Activated T-cell treated with anti-CD3 and anti-CD28 coated beads, Interleukin-2, amount 50 U/mL, for 72 hours (primary cell): Measurements from ENCODE around the gene PDGFD. TPM values are rescaled to one million over a fixed set of nuclear protein-coding genes. Genes with fewer than 3 reads are reported as not detected.
"Not testable (repeated sequence)": the region's sequence is repeated elsewhere in the genome, so short reads cannot be mapped to it uniquely, and the experiment has no call there.

Source experiments
- ATAC-seq, 2 donors: fragments of 150-1000 bp; cut with Tn5 transposase; replicated peaks in 1 of 2; 2 replicates each; pipeline ENCODE4 v1.10.0; 2021; ENCODE audit warnings: moderate library complexity in 2 of 2, mild to moderate bottlenecking in 1 of 2
- DNase-seq, 2 donors: peaks; one replicate each; pipeline ENCODE4 v3.0.0; 2021 to 2022; ENCODE audit warnings: mixed read lengths in 1 of 2
- H3K27ac Mint-ChIP-seq: one replicate; pipeline ENCODE4 v1.8.0; 2022; ENCODE audit warnings: mild to moderate bottlenecking, moderate library complexity, mixed read lengths
- H3K27me3 Mint-ChIP-seq: one replicate; pipeline ENCODE4 v1.8.0; 2022; ENCODE audit warnings: low read depth, mixed read lengths
- H3K36me3 Mint-ChIP-seq, 2 donors: one replicate each; pipeline ENCODE4 v1.8.0; 2022; ENCODE audit warnings: mixed read lengths in 2 of 2, mild to moderate bottlenecking in 1 of 2; ENCODE audit not compliant: insufficient read depth in 2 of 2
- H3K4me1 Mint-ChIP-seq: one replicate; pipeline ENCODE4 v1.8.0; 2022; ENCODE audit warnings: low read depth, mixed read lengths
- H3K4me3 Mint-ChIP-seq, 2 donors: one replicate each; pipeline ENCODE4 v1.8.0; 2022; ENCODE audit warnings: mild to moderate bottlenecking in 2 of 2, mixed read lengths in 2 of 2, moderate library complexity in 2 of 2
- H3K9me3 Mint-ChIP-seq, 2 donors: one replicate each; pipeline ENCODE4 v1.8.0; 2022; ENCODE audit warnings: mixed read lengths in 2 of 2
- total RNA-seq, 2 donors: library from RNA; stranded (reverse); gene quantifications; one replicate each; pipeline ENCODE4 v1.2.3, GENCODE V29; 2022

The PDGFD gene
- total RNA-seq, 2 donors from 2014 or later: 0.05 TPM; not detected in 1

GRCh38 chr11:104053743-104054478, 110.0 kb downstream of the PDGFD start:
- Mint-ChIP-seq H3K9me3 (no peaks in the 10 kb centered on the region), H3K27ac (no peak overlapping the region), H3K4me3 (no peak overlapping the region), H3K27me3 (no peaks in the 10 kb centered on the region), H3K36me3 (no peaks in the 10 kb centered on the region), H3K4me1 (no peaks in the 10 kb centered on the region)
- ATAC-seq (no peak), DNase-seq (no peak)

- Mint-ChIP-seq H3K4me3 (no peak overlapping the region), H3K36me3 (no peaks in the 10 kb centered on the region), H3K4me1 (no peaks in the 10 kb centered on the region), H3K27me3 (no peaks in the 10 kb centered on the region), H3K27ac (no peak overlapping the region), H3K9me3 (peaks cover 0 to 2% of the 10 kb centered on the region in 2 donors)
- DNase-seq (no peak), ATAC-seq (no peak)
Measured at GRCh38 chr11:104051778-104052177, 112.2 kb downstream of the PDGFD start.

GRCh38 chr11:104049116-104049515, 114.8 kb downstream of the PDGFD start:
- Mint-ChIP-seq H3K36me3 (no peaks in the 10 kb centered on the region), H3K4me3 (no peak overlapping the region), H3K9me3 (peaks cover 0 to 2% of the 10 kb centered on the region in 2 donors)

GRCh38 chr11:104046858-104047257, 117.1 kb downstream of the PDGFD start:
- H3K9me3 Mint-ChIP-seq, H3K4me1 Mint-ChIP-seq, H3K36me3 Mint-ChIP-seq, H3K27me3 Mint-ChIP-seq, H3K27ac Mint-ChIP-seq, DNase-seq, ATAC-seq, H3K4me3 Mint-ChIP-seq: not testable (repeated sequence)

More at GRCh38 chr11:104049116-104049515, 114.8 kb downstream of the PDGFD start:
- ATAC-seq: no peak
- no peaks in the 10 kb centered on the region for H3K27me3 Mint-ChIP-seq
- H3K27ac Mint-ChIP-seq: no peak overlapping the region
- no peaks in the 10 kb centered on the region for H3K4me1 Mint-ChIP-seq
- DNase-seq: no peak

- Mint-ChIP-seq H3K27ac (no peak overlapping the region), H3K4me1 (no peaks in the 10 kb centered on the region), H3K36me3 (peaks cover 0 to 1% of the 10 kb centered on the region in 2 donors), H3K27me3 (no peaks in the 10 kb centered on the region), H3K9me3 (peaks cover 0 to 2% of the 10 kb centered on the region in 2 donors), H3K4me3 (no peak overlapping the region)
- ATAC-seq: no peak
- DNase-seq: no peak
Measured at GRCh38 chr11:104046331-104046730, 117.6 kb downstream of the PDGFD start.

GRCh38 chr11:104043678-104044239, 120.2 kb downstream of the PDGFD start:
- Mint-ChIP-seq H3K27me3 (no peaks in the 10 kb centered on the region), H3K36me3 (peaks cover 0 to 1% of the 10 kb centered on the region in 2 donors), H3K4me3 (no peak overlapping the region), H3K4me1 (no peaks in the 10 kb centered on the region), H3K9me3 (peaks cover 0 to 2% of the 10 kb centered on the region in 2 donors), H3K27ac (no peak overlapping the region)
- no peak for ATAC-seq
- no peak for DNase-seq

GRCh38 chr11:104043142-104043541, 120.8 kb downstream of the PDGFD start:
- no peaks in the 10 kb centered on the region for H3K4me1 Mint-ChIP-seq
- peaks cover 0 to 2% of the 10 kb centered on the region in 2 donors for H3K9me3 Mint-ChIP-seq
- H3K36me3 Mint-ChIP-seq: peaks cover 0 to 1% of the 10 kb centered on the region in 2 donors
- H3K4me3 Mint-ChIP-seq: no peak overlapping the region
- no peak overlapping the region for H3K27ac Mint-ChIP-seq
- H3K27me3 Mint-ChIP-seq: no peaks in the 10 kb centered on the region
- ATAC-seq (no peak), DNase-seq (no peak)

- Mint-ChIP-seq H3K9me3 (peaks cover 0 to under 1% of the 10 kb centered on the region in 2 donors), H3K4me1 (no peaks in the 10 kb centered on the region), H3K27ac (no peak overlapping the region), H3K27me3 (no peaks in the 10 kb centered on the region), H3K36me3 (peaks cover 0 to 1% of the 10 kb centered on the region in 2 donors), H3K4me3 (no peak overlapping the region)
- ATAC-seq (no peak), DNase-seq (no peak)
Measured at GRCh38 chr11:104041792-104042191, 122.2 kb downstream of the PDGFD start.

GRCh38 chr11:104036995-104037394, 127.0 kb downstream of the PDGFD start:
- Mint-ChIP-seq H3K27me3 (no peaks in the 10 kb centered on the region), H3K27ac (no peak overlapping the region), H3K36me3 (no peaks in the 10 kb centered on the region), H3K9me3 (no peaks in the 10 kb centered on the region), H3K4me3 (no peak overlapping the region), H3K4me1 (no peaks in the 10 kb centered on the region)
- DNase-seq (no peak), ATAC-seq (no peak)

GRCh38 chr11:104036588-104036987, 127.4 kb downstream of the PDGFD start, which contains the start of gene DDI1:
Gene DDI1, plus strand, starts transcription at chr11:104036640. Its CDS starts 183 bp downstream, at chr11:104036823.
- no peaks in the 10 kb centered on the region for H3K27me3 Mint-ChIP-seq
- H3K9me3 Mint-ChIP-seq: no peaks in the 10 kb centered on the region
- no peaks in the 10 kb centered on the region for H3K4me1 Mint-ChIP-seq
- H3K4me3 Mint-ChIP-seq: no peak within 1 kb of the TSS
- no peak for DNase-seq
- H3K27ac Mint-ChIP-seq: no peak within 1 kb of the TSS
- H3K36me3 Mint-ChIP-seq: no peaks in the 10 kb centered on the region
- no peak for ATAC-seq

GRCh38 chr11:104033561-104033960, 130.4 kb downstream of the PDGFD start:
- no peak overlapping the region for H3K4me3 Mint-ChIP-seq
- ATAC-seq: no peak
- H3K36me3 Mint-ChIP-seq: no peaks in the 10 kb centered on the region
- H3K27ac Mint-ChIP-seq: no peak overlapping the region
- peaks cover 0 to 2% of the 10 kb centered on the region in 2 donors for H3K9me3 Mint-ChIP-seq
- H3K27me3 Mint-ChIP-seq: no peaks in the 10 kb centered on the region
- DNase-seq: no peak
- no peaks in the 10 kb centered on the region for H3K4me1 Mint-ChIP-seq

- H3K27me3 Mint-ChIP-seq: no peaks in the 10 kb centered on the region
- no peak overlapping the region for H3K4me3 Mint-ChIP-seq
- H3K9me3 Mint-ChIP-seq: peaks cover 0 to 2% of the 10 kb centered on the region in 2 donors
- DNase-seq (no peak), ATAC-seq (no peak)
- no peak overlapping the region for H3K27ac Mint-ChIP-seq
- no peaks in the 10 kb centered on the region for H3K4me1 Mint-ChIP-seq
- no peaks in the 10 kb centered on the region for H3K36me3 Mint-ChIP-seq
Measured at GRCh38 chr11:104033134-104033533, 130.8 kb downstream of the PDGFD start.

- peaks cover 0 to 2% of the 10 kb centered on the region in 2 donors for H3K9me3 Mint-ChIP-seq
- ATAC-seq (no peak), DNase-seq (no peak)
- no peaks in the 10 kb centered on the region for H3K4me1 Mint-ChIP-seq
- H3K4me3 Mint-ChIP-seq: no peak overlapping the region
- no peak overlapping the region for H3K27ac Mint-ChIP-seq
- H3K36me3 Mint-ChIP-seq: no peaks in the 10 kb centered on the region
- H3K27me3 Mint-ChIP-seq: no peaks in the 10 kb centered on the region
Measured at GRCh38 chr11:104028476-104029263, 135.3 kb downstream of the PDGFD start.
